ENCODE measurements around the gene ETDA.

ETDA gene

DNA sequence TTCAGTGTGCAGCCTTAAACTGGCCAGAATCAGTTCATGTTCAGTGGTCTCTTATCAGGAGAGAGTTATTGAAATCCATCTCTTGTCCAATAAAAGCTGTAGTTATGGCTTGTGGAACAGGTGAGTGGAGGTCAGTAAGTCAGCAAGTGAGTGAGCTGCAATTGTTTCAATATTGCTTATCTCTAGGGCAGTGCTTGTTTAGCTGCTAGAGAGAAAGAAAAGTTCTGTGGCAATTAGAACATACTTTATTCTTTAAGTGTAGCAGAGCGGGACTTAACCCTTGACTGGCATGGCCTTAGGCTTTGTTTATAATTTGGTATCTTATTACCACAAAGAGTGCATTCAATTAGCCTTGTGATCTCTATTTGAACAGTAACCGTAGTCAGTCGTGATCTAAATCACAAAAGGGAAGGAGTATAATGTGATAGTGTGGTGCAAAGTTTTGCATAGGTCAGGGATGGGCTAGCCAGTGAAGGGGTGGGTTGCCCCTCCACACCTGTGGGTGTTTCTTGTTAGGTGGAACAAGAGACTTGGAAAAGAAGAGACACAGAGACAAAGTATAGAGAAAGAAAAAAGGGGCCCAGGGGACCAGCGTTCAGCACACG lies 50.5 kb downstream of the ETDA start:
- DNase-seq: no peak
- peaks cover 41% of the 10 kb centered on the region for H3K9me3 Mint-ChIP-seq
- peaks cover 4% of the 10 kb centered on the region for H3K36me3 Mint-ChIP-seq (ENCODE audit: low read depth)
- no peak overlapping the region for H3K27ac Mint-ChIP-seq
- peaks cover 3% of the 10 kb centered on the region for H3K27me3 Mint-ChIP-seq (ENCODE audit: low read depth, poor library complexity)
- H3K4me1 Mint-ChIP-seq: peaks cover 6% of the 10 kb centered on the region
- TF ChIP-seq CTCF (IDR thresholded peaks at IDR 0.05): no peak
- no peak overlapping the region for H3K4me3 Mint-ChIP-seq
